GOT3 (cell line): ENCODE data around the gene ZNF236.

Experiments used
- DNase-seq: peaks from one replicate; lab custom pipeline; 2025; ENCODE audit warnings: mixed read lengths; lab: John Stamatoyannopoulos, UW

The ZNF236 gene

GRCh38 chr18:76821356-76821874 lies 942 bp upstream of the ZNF236 start:
- no peak for DNase-seq

- DNase-seq = no peak
These were observed 367 bp upstream of the ZNF236 start for GRCh38 chr18:76821875-76822505.

GRCh38 chr18:76823161-76823538 lies 793 bp downstream of the ZNF236 start:
- no peak for DNase-seq

- DNase-seq = no peak
These were observed 1.2 kb downstream of the ZNF236 start for GRCh38 chr18:76823587-76824011.

GRCh38 chr18:76824145-76824676 lies 1.9 kb downstream of the ZNF236 start:
- no peak for DNase-seq

GRCh38 chr18:76824754-76825153 lies 2.4 kb downstream of the ZNF236 start:
- no peak for DNase-seq

GRCh38 chr18:76827205-76828200 lies 5.1 kb downstream of the ZNF236 start:
- no peak for DNase-seq

GRCh38 chr18:76834379-76834778 lies 12.0 kb downstream of the ZNF236 start:
- DNase-seq = no peak

- DNase-seq = no peak
These were observed 13.0 kb downstream of the ZNF236 start for GRCh38 chr18:76835380-76835779.

- no peak for DNase-seq
These were observed 14.7 kb downstream of the ZNF236 start for GRCh38 chr18:76837071-76837470.

GRCh38 chr18:76838182-76838581 lies 15.8 kb downstream of the ZNF236 start:
- no peak for DNase-seq

GRCh38 chr18:76839086-76839794 lies 16.9 kb downstream of the ZNF236 start:
- DNase-seq = no peak

GRCh38 chr18:76842837-76843530 lies 20.6 kb downstream of the ZNF236 start:
- no peak for DNase-seq

GRCh38 chr18:76844144-76844543 lies 21.8 kb downstream of the ZNF236 start:
- no peak for DNase-seq

GRCh38 chr18:76844742-76845477 lies 22.6 kb downstream of the ZNF236 start:
- no peak for DNase-seq

GRCh38 chr18:76846217-76846616 lies 23.9 kb downstream of the ZNF236 start:
- no peak for DNase-seq

GRCh38 chr18:76847916-76848315 lies 25.6 kb downstream of the ZNF236 start:
- DNase-seq = no peak

GRCh38 chr18:76850112-76850511 lies 27.8 kb downstream of the ZNF236 start:
- DNase-seq = no peak

GRCh38 chr18:76855594-76855993 lies 33.2 kb downstream of the ZNF236 start:
- no peak for DNase-seq

- DNase-seq = no peak
These were observed 35.1 kb downstream of the ZNF236 start for GRCh38 chr18:76857476-76857875.
